NCI-H524 (cell line): Measurements from ENCODE around the gene RRH.

Experiments
- DNase-seq, 2 experiments: peaks; one replicate each; lab custom pipeline; 2025; lab: John Stamatoyannopoulos, UW

The RRH gene

DNA sequence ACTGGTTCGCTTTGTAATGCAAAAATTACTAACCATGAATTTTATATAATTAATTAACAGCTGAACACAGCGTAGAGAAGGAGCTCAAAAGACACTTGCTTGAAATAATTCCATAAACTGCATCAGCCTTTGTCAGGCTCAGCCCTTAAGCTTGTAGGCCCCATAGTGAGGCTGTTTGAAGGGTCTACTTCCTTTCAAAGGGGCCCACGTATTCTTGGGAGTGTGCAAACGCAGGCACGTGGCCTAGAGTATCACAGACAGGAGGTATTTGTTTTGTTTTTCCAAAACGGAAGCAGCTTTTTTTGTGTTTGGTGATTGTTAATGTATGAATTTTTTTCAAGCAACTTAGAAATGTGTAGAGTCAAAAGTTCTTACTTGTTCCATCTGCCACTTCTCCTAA, 59.3 kb downstream of the RRH start:
- DNase-seq = no peak

DNA sequence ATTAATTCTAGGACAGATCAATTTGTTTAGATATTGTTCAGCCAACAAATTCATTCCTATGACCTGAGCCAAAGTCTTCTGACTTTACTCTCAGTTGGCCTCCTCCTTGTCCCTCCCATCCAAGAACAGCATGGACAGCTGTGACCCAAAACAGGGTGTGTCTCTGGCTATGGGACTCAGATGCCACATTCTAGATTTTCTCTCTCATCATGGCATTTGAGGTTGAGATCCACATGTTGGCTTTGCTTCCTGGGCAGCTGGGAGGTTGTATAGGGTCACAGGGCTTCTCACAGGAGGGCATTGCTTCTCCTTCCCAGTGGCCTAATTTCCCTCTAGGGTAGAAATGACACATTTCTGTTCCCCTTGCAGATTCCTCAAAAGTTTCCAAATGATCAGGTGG, 62.3 kb downstream of the RRH start:
- DNase-seq = no peak
